MM.1S (cell line): Measurements from ENCODE around the gene SRRM3.
A peak's percentile ranks its signal among the peaks of the same experiment; 100 is the strongest.

Experiments used
- DNase-seq: peaks from one replicate; pipeline ENCODE4 v3.0.0-alpha.2; 2015
- H2AFZ ChIP-seq: fragments of 300-600 bp; sonication (generic); 2 replicates; pipeline ENCODE4 v1.6.0; 2016; ENCODE audit warnings: antibody characterized with exemption, low read length
- H3F3A ChIP-seq: fragments of 300-600 bp; sonication (generic); 2 replicates; pipeline ENCODE4 v1.6.1; 2016; ENCODE audit warnings: mild to moderate bottlenecking, antibody characterized with exemption, low read length, moderate library complexity, mixed read lengths; ENCODE audit not compliant: insufficient read depth
- H3K27ac ChIP-seq: fragments of 300-600 bp; sonication (generic); 2 replicates; pipeline ENCODE4 v1.5.1; 2016; ENCODE audit warnings: mild to moderate bottlenecking, low read length
- H3K27me3 ChIP-seq: fragments of 300-600 bp; sonication (generic); replicated peaks from 2 replicates; pipeline ENCODE4 v1.6.0; 2016; ENCODE audit warnings: low read length; ENCODE audit not compliant: insufficient read depth
- H3K36me3 ChIP-seq: fragments of 300-600 bp; sonication (generic); replicated peaks from 2 replicates; pipeline ENCODE4 v1.6.1; 2016; ENCODE audit warnings: mild to moderate bottlenecking, low read length, mixed read lengths; ENCODE audit not compliant: insufficient read depth
- H3K4me1 ChIP-seq: fragments of 300-600 bp; sonication (generic); 2 replicates; pipeline ENCODE4 v1.6.1; 2016; ENCODE audit warnings: low read length, mixed read lengths
- H3K4me2 ChIP-seq: fragments of 300-600 bp; sonication (generic); 2 replicates; pipeline ENCODE4 v1.6.0; 2016; ENCODE audit warnings: low read depth, low read length
- H3K4me3 ChIP-seq: fragments of 300-600 bp; sonication (generic); 2 replicates; pipeline ENCODE4 v1.5.1; 2016; ENCODE audit warnings: low read length, mixed read lengths
- H3K79me2 ChIP-seq: fragments of 300-600 bp; sonication (generic); 2 replicates; pipeline ENCODE4 v1.6.1; 2016; ENCODE audit warnings: mixed run types, low read length, mixed read lengths
- H3K9ac ChIP-seq: fragments of 300-600 bp; sonication (generic); 2 replicates; pipeline ENCODE4 v1.6.1; 2016; ENCODE audit warnings: low read length, mixed read lengths
- H3K9me2 ChIP-seq: fragments of 300-600 bp; sonication (generic); replicated peaks from 2 replicates; pipeline ENCODE4 v1.6.1; 2016; ENCODE audit warnings: mild to moderate bottlenecking, low read length, mixed read lengths; ENCODE audit not compliant: insufficient read depth
- H3K9me3 ChIP-seq: fragments of 300-600 bp; sonication (generic); replicated peaks from 2 replicates; pipeline ENCODE4 v1.6.1; 2016; ENCODE audit warnings: mild to moderate bottlenecking, low read length, mixed read lengths; ENCODE audit not compliant: insufficient read depth
- H4K20me1 ChIP-seq: fragments of 300-600 bp; sonication (generic); 2 replicates; pipeline ENCODE4 v1.6.1; 2016; ENCODE audit warnings: mild to moderate bottlenecking, low read length, moderate library complexity, mixed read lengths; ENCODE audit not compliant: insufficient read depth
- EZH2 ChIP-seq: fragments of 300-600 bp; sonication (generic); optimal IDR thresholded peaks from 2 replicates; pipeline ENCODE3; 2017; ENCODE audit warnings: low read depth, mild to moderate bottlenecking, antibody characterized with exemption, low read length, mixed read lengths
- EZH2phosphoT487 ChIP-seq: fragments of 300-600 bp; sonication (generic); IDR thresholded peaks from 2 replicates; pipeline ENCODE4 v1.6.1; 2018; ENCODE audit warnings: antibody characterized with exemption, low read length
- TF ChIP-seq, protein P1 (sequence below): fragments of 300-600 bp; sonication (generic); IDR thresholded peaks from 2 replicates; pipeline ENCODE4 v1.5.1; 2016; ENCODE audit warnings: antibody characterized with exemption, low read length, mixed read lengths

SRRM3 gene

DNA sequence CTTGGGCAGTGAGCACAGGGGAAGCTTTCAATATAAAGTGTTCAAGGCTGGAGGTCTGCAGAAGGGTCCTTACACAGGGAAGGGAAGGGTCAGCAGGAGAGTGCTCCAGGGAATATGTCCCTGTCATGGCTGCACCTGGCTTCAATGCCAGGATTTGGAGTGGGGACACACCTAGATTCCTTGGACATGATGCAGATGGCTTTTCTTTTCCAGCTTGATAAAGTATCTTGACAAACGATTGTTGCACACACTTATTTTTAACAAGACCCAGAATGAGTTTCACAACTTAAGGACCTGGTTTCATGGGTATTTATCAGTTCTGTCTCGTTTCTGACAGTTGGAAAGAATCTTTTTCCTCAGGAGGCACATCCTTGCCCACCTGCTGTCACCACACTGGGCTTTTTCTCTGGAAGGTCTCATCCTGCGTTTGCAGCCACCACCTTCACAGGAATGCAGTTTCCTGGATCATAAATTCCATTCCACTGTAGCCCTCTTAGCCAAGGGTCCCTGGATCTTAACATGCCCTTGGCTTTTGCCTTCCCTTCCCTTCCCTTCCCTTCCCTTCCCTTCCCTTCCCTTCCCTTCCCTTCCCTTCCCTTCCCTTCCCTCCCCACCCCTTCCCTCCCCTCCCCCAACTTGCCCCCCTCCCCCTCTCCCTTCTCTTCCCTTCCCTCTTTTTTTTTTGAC, 21.7 kb downstream of the SRRM3 start:
- H3K9me2 ChIP-seq, result no peaks in the 10 kb centered on the region
- H3K9me3 ChIP-seq, result no peaks in the 10 kb centered on the region
- H3K36me3 ChIP-seq, result no peaks in the 10 kb centered on the region
- H3K4me3 ChIP-seq, result no peak overlapping the region
- H3K79me2 ChIP-seq, result no peaks in the 10 kb centered on the region
- TF ChIP-seq EZH2 (no peak), EZH2phosphoT487 (no peak)
- TF ChIP-seq, protein P1, sequence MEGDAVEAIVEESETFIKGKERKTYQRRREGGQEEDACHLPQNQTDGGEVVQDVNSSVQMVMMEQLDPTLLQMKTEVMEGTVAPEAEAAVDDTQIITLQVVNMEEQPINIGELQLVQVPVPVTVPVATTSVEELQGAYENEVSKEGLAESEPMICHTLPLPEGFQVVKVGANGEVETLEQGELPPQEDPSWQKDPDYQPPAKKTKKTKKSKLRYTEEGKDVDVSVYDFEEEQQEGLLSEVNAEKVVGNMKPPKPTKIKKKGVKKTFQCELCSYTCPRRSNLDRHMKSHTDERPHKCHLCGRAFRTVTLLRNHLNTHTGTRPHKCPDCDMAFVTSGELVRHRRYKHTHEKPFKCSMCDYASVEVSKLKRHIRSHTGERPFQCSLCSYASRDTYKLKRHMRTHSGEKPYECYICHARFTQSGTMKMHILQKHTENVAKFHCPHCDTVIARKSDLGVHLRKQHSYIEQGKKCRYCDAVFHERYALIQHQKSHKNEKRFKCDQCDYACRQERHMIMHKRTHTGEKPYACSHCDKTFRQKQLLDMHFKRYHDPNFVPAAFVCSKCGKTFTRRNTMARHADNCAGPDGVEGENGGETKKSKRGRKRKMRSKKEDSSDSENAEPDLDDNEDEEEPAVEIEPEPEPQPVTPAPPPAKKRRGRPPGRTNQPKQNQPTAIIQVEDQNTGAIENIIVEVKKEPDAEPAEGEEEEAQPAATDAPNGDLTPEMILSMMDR, result no peak
- peaks cover 50% of the 10 kb centered on the region for H3K27me3 ChIP-seq
- H3K9ac ChIP-seq, result no peak overlapping the region
- DNase-seq, result no peak
- H4K20me1 ChIP-seq, result no peaks in the 10 kb centered on the region
- H2AFZ ChIP-seq, result no peak overlapping the region
- no peaks in the 10 kb centered on the region for H3F3A ChIP-seq
- no peak overlapping the region for H3K27ac ChIP-seq
- no peak overlapping the region for H3K4me2 ChIP-seq
- no peaks in the 10 kb centered on the region for H3K4me1 ChIP-seq

- Histone ChIP-seq H3K27ac (no peak overlapping the region), H3K4me3 (no peak overlapping the region), H3K4me1 (no peaks in the 10 kb centered on the region), H3K9me3 (no peaks in the 10 kb centered on the region), H3K36me3 (no peaks in the 10 kb centered on the region), H3K27me3 (peaks cover 44% of the 10 kb centered on the region), H3K9me2 (no peaks in the 10 kb centered on the region), H3K79me2 (no peaks in the 10 kb centered on the region), H3F3A (no peaks in the 10 kb centered on the region), H4K20me1 (no peaks in the 10 kb centered on the region), H3K9ac (no peak overlapping the region), H3K4me2 (no peak overlapping the region), H2AFZ (no peak overlapping the region)
- TF ChIP-seq, protein P1, result no peak
- TF ChIP-seq EZH2phosphoT487 (no peak), EZH2 (no peak)
- DNase-seq, result no peak
Measured at GRCh38 chr7:76224695-76225094, 23.0 kb downstream of the SRRM3 start.

- H3K9me2 ChIP-seq, result no peaks in the 10 kb centered on the region
- H3K36me3 ChIP-seq, result no peaks in the 10 kb centered on the region
- no peak overlapping the region for H3K9ac ChIP-seq
- H3K4me2 ChIP-seq, result no peak overlapping the region
- peak; percentile 27 for DNase-seq
- no peak overlapping the region for H2AFZ ChIP-seq
- no peaks in the 10 kb centered on the region for H3K79me2 ChIP-seq
- H3K4me3 ChIP-seq, result no peak overlapping the region
- peaks cover 46% of the 10 kb centered on the region for H3K27me3 ChIP-seq
- H3K4me1 ChIP-seq, result no peaks in the 10 kb centered on the region
- no peaks in the 10 kb centered on the region for H3F3A ChIP-seq
- H3K27ac ChIP-seq, result no peak overlapping the region
- H4K20me1 ChIP-seq, result no peaks in the 10 kb centered on the region
- TF ChIP-seq EZH2phosphoT487 (no peak), EZH2 (no peak)
- TF ChIP-seq, protein P1, result no peak
- H3K9me3 ChIP-seq, result no peaks in the 10 kb centered on the region
Measured at GRCh38 chr7:76225379-76225778, 23.7 kb downstream of the SRRM3 start.
